Measurements from ENCODE around the gene TRIM9.

GRCh38 chr14:51140856-51141255 lies 46.0 kb upstream of the TRIM9 start:
- TF ChIP-seq CTCF (IDR thresholded peaks at IDR 0.05; ENCODE audit: low read length) (no peak), EZH2phosphoT487 (IDR thresholded peaks at IDR 0.05; ENCODE audit: low read length) (no peak)
